Measurements from ENCODE around the gene RND2.

- TF ChIP-seq REST (IDR thresholded peaks at IDR 0.05; ENCODE audit: unreplicated experiment): no peak
- no peak for TF ChIP-seq CTCF (conservative IDR thresholded peaks at IDR 0.05; ENCODE audit: low read depth in 2 of 2)
- no peak for TF ChIP-seq EZH2 (IDR thresholded peaks at IDR 0.05; ENCODE audit: low read depth, unreplicated experiment)
Measured at GRCh38 chr17:43070872-43071271, 45.8 kb downstream of the RND2 start.

Data from GM23338 (cell line).